ENCODE data around the gene TRNAU1AP.
"Not testable (repeated sequence)": the region's sequence is repeated elsewhere in the genome, so short reads cannot be mapped to it uniquely, and the experiment has no call there.

The TRNAU1AP gene

DNA sequence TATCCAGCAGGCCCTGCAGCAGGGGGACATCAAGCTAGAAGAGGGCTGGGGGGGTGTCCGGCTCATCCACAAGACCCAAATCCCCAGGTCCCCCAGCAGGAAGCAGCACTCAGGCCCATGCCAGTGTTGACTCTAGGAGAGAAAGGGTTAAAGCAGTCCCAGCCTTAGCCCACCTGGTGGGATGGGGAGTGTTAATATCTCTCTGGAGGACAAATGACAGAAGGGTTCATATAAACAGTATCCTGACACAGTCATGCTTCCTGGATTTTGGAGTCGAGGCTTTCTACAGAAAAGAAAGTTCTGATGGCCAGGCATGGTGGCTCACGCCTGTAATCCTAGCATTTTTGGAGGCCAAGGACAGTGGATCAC lies 41.1 kb downstream of the TRNAU1AP start:
- not testable (repeated sequence) for H3K36me3 ChIP-seq (ENCODE audit: control insufficient read depth in 2 of 2, insufficient read depth in 2 of 2, low read length in 2 of 2); H3K4me1 ChIP-seq (ENCODE audit: control insufficient read depth, insufficient read depth, low read length); H3K4me3 ChIP-seq (ENCODE audit: low read length in 2 of 2); H3K9me3 ChIP-seq (ENCODE audit: control insufficient read depth in 2 of 2, low read length in 2 of 2); H3K9ac ChIP-seq (ENCODE audit: low read length in 2 of 2); H3K27me3 ChIP-seq (ENCODE audit: control insufficient read depth in 1 of 2, insufficient read depth in 2 of 2, low read length in 2 of 2); H3K27ac ChIP-seq (ENCODE audit: low read length)

DNA sequence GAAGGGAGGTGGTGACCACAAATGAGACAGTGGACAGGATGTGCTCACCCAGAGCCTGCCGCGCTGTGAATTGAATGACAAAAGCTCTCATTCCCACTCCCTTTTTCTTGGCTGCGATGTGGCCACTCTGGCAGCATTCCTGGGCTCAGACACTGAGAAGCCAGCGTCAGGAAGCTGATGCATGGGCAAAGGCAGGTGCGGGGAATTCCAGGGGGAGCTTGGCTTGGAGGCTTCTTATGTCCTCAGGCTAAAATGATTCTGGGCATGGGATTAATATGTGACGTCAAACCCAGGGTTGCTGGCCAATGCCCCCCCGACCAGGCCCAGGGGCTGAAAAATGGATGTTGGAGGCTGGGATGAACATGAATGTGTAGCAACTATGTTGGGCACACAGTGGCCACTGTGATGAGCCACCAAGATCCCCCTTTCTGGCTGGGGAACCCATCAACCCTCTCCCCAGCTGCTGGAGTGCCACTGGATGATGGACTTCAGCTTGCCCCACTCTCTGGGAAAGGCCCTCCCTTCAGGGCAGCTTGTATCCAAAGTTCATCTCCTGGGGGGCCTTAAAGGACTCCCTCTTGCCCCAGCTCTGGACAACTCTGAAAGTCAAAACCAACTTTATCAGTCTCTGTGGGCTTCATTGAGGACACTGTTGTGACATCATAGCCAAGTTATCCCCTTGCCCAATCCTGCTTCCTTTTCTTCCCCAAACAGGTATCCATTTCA lies 42.0 kb downstream of the TRNAU1AP start:
- not testable (repeated sequence) for H3K4me1 ChIP-seq (ENCODE audit: control insufficient read depth, insufficient read depth, low read length); H3K27me3 ChIP-seq (ENCODE audit: control insufficient read depth in 1 of 2, insufficient read depth in 2 of 2, low read length in 2 of 2); H3K9ac ChIP-seq (ENCODE audit: low read length in 2 of 2); H3K27ac ChIP-seq (ENCODE audit: low read length); H3K36me3 ChIP-seq (ENCODE audit: control insufficient read depth in 2 of 2, insufficient read depth in 2 of 2, low read length in 2 of 2); H3K4me3 ChIP-seq (ENCODE audit: low read length in 2 of 2); H3K9me3 ChIP-seq (ENCODE audit: control insufficient read depth in 2 of 2, low read length in 2 of 2)

DNA sequence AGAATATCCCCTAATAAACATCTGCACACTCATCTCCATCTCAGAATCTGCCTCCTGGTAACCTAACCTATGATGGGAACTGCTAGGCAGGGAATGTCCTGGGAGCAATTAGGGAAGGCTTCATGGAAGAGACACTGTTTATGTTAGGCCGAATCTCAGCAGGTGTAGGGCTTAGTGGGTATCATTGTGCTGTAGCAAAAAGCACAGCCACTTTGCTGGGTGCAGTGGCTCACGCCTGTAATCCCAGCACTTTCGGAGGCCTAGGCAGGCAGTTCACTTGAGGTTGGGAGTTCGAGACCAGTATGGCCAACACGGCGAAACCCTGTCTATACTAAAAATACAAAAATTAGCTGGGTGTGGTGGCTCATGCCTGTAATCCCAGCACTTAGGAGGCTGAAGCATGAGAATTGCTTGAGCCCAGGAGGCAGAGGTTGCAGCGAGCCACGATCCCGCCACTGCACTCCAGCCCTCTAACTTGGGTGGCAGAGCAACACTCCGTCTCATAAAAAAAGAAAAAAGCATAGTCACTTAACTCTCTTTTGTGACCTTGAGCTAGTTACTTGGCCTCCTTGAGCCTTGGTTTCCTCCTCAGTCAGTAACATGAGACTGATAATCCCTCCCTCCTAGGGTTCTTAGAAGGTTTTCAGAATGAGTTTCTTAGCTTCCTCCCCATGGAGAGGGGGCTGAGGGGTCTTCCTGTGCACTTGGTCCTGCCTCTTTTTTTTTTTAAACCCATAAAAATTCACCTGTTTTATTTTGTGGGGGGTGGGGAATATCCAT lies 42.7 kb downstream of the TRNAU1AP start:
- Histone ChIP-seq H3K9me3 (ENCODE audit: control insufficient read depth in 2 of 2, low read length in 2 of 2) (no peaks in the 10 kb centered on the region), H3K4me1 (ENCODE audit: control insufficient read depth, insufficient read depth, low read length) (peaks cover 5% of the 10 kb centered on the region), H3K4me3 (ENCODE audit: low read length in 2 of 2) (no peak overlapping the region), H3K9ac (ENCODE audit: low read length in 2 of 2) (no peak overlapping the region), H3K27ac (ENCODE audit: low read length) (no peak overlapping the region), H3K27me3 (ENCODE audit: control insufficient read depth in 1 of 2, insufficient read depth in 2 of 2, low read length in 2 of 2) (no peaks in the 10 kb centered on the region), H3K36me3 (ENCODE audit: control insufficient read depth in 2 of 2, insufficient read depth in 2 of 2, low read length in 2 of 2) (no peaks in the 10 kb centered on the region)

DNA sequence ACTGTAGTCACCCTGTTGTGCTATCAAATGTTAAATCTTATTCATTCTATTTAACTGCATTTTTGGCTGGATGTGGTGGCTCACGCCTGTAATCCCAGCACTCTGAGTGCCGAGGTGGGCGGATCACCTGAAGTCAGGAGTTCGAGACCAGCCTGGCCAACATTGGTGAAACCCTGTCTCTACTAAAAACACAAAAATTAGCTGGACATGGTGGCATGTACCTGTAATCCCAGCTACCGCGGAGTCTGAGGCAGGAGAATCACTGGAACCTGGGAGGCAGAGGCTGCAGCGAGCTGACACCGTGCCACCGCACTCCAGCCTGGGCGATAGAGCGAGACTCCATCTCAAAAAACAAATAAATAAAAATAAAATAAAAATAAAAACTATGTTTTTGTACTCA lies 43.4 kb downstream of the TRNAU1AP start:
- H3K4me1 ChIP-seq (ENCODE audit: control insufficient read depth, insufficient read depth, low read length); H3K27me3 ChIP-seq (ENCODE audit: control insufficient read depth in 1 of 2, insufficient read depth in 2 of 2, low read length in 2 of 2); H3K9me3 ChIP-seq (ENCODE audit: control insufficient read depth in 2 of 2, low read length in 2 of 2); H3K36me3 ChIP-seq (ENCODE audit: control insufficient read depth in 2 of 2, insufficient read depth in 2 of 2, low read length in 2 of 2); H3K27ac ChIP-seq (ENCODE audit: low read length); H3K4me3 ChIP-seq (ENCODE audit: low read length in 2 of 2); H3K9ac ChIP-seq (ENCODE audit: low read length in 2 of 2): not testable (repeated sequence)

DNA sequence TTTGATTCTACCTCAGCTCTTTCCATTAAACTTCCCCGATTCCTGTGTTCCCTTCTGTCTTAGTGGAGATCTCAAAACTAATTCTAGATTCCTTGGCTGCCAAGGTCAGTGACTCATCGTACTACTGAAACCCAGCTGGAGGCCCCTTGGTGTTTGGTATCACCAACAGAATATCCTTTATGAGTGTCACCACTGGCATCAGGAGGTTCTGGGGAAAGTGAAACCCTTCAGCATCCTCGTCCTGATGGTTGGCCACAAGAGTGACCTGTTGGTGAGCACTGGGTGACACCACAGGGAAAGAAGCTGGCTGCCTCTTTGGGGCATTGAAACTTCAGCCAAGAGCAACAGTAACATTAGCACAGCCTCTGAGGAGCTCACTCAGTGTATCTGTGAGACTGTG lies 48.8 kb downstream of the TRNAU1AP start:
- no peaks in the 10 kb centered on the region for H3K9me3 ChIP-seq (ENCODE audit: control insufficient read depth in 2 of 2, low read length in 2 of 2)
- H3K27ac ChIP-seq (ENCODE audit: low read length): no peak overlapping the region
- no peaks in the 10 kb centered on the region for H3K4me1 ChIP-seq (ENCODE audit: control insufficient read depth, insufficient read depth, low read length)
- H3K9ac ChIP-seq (ENCODE audit: low read length in 2 of 2): no peak overlapping the region
- H3K27me3 ChIP-seq (ENCODE audit: control insufficient read depth in 1 of 2, insufficient read depth in 2 of 2, low read length in 2 of 2): no peaks in the 10 kb centered on the region
- H3K4me3 ChIP-seq (ENCODE audit: low read length in 2 of 2): no peak overlapping the region
- H3K36me3 ChIP-seq (ENCODE audit: control insufficient read depth in 2 of 2, insufficient read depth in 2 of 2, low read length in 2 of 2): peaks cover 25 to 30% of the 10 kb centered on the region in 2 donors

DNA sequence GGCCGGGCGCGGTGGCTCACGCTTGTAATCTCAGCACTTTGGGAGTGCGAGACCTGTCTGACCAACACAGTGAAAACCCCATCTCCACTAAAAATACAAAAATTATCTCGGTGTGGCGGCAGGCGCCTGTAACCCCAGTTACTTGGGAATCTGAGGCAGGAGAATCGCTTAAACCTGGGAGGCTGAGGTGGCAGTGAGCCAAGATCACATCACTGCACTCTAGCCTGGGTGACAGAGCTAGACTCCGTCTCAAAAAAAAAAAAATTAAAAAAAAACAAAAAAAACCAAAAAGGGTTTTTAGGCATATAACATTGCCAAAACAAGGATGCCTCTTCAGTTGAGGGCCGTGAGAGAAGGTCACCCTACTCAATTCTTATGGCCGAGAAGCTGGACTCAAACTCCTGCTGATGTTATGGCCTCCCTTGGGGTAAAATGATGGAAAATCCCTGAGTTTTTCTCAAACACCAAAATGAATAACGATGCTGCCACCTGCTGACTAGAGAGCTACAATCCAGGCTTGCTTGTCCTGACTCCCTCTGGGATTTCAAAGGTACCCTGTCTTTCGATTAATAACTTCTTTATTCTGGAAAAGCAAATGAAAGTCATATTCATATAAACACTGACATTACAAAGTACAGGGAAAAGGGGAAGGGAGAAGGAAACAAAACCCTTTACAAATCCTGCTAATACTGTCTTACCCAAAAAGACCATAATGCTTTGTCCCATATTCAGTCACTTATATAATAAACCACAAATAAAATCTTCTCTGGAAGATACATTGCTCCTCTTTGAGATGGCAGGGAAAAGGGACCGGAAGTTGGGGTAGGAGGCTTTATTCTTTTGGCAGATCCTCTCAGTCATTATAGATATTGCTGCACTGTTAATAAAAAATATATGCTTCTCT lies 49.9 kb downstream of the TRNAU1AP start:
- Histone ChIP-seq H3K36me3 (ENCODE audit: control insufficient read depth in 2 of 2, insufficient read depth in 2 of 2, low read length in 2 of 2) (peaks cover 29 to 34% of the 10 kb centered on the region in 2 donors), H3K4me1 (ENCODE audit: control insufficient read depth, insufficient read depth, low read length) (no peaks in the 10 kb centered on the region), H3K4me3 (ENCODE audit: low read length in 2 of 2) (no peak overlapping the region), H3K27me3 (ENCODE audit: control insufficient read depth in 1 of 2, insufficient read depth in 2 of 2, low read length in 2 of 2) (no peaks in the 10 kb centered on the region), H3K9ac (ENCODE audit: low read length in 2 of 2) (no peak overlapping the region), H3K9me3 (ENCODE audit: control insufficient read depth in 2 of 2, low read length in 2 of 2) (no peaks in the 10 kb centered on the region), H3K27ac (ENCODE audit: low read length) (no peak overlapping the region)

DNA sequence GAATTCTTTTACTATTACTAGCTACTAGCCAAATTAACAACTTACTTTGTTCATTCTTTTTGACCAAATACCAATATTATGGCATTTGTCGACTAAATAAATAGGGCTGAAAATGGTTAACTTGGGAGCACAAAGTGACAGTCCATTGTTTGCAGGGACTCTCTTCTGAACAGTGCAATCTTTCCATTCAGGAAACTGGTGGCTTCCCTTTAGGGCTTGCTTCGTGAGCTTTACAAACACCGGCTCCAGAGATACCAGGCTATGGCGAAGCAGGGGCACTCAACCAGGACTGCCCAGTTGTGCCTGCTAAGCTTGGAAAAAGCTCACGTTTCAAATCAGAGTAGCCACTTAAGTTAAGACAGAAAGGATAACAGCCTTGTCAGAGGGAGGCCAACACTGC lies 51.5 kb downstream of the TRNAU1AP start:
- no peaks in the 10 kb centered on the region for H3K27me3 ChIP-seq (ENCODE audit: control insufficient read depth in 1 of 2, insufficient read depth in 2 of 2, low read length in 2 of 2)
- H3K4me1 ChIP-seq (ENCODE audit: control insufficient read depth, insufficient read depth, low read length): no peaks in the 10 kb centered on the region
- H3K9ac ChIP-seq (ENCODE audit: low read length in 2 of 2): no peak overlapping the region
- peaks cover 29 to 35% of the 10 kb centered on the region in 2 donors for H3K36me3 ChIP-seq (ENCODE audit: control insufficient read depth in 2 of 2, insufficient read depth in 2 of 2, low read length in 2 of 2)
- H3K4me3 ChIP-seq (ENCODE audit: low read length in 2 of 2): no peak overlapping the region
- H3K9me3 ChIP-seq (ENCODE audit: control insufficient read depth in 2 of 2, low read length in 2 of 2): no peaks in the 10 kb centered on the region
- no peak overlapping the region for H3K27ac ChIP-seq (ENCODE audit: low read length)

DNA sequence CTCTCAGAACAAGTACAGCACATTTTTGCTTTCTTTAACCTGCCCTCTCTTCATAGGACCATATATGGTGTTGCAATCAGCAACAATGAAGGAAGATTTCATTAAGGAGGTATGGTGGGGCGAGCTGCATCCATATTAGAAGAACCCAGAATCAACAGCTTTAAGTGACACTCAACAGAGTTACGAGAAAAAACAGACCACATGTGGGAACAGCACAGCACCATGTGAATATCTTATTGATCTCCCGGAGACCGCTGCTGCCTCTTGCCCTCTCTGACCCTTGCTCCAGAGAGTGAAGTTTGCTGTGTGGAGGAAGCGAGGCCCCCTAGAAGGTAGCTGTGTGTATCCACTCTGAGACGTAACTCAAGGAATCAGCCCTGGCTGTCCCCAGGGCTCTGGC lies 52.1 kb downstream of the TRNAU1AP start:
- peaks cover 29 to 35% of the 10 kb centered on the region in 2 donors for H3K36me3 ChIP-seq (ENCODE audit: control insufficient read depth in 2 of 2, insufficient read depth in 2 of 2, low read length in 2 of 2)
- H3K9me3 ChIP-seq (ENCODE audit: control insufficient read depth in 2 of 2, low read length in 2 of 2): no peaks in the 10 kb centered on the region
- no peaks in the 10 kb centered on the region for H3K4me1 ChIP-seq (ENCODE audit: control insufficient read depth, insufficient read depth, low read length)
- no peak overlapping the region for H3K4me3 ChIP-seq (ENCODE audit: low read length in 2 of 2)
- H3K27ac ChIP-seq (ENCODE audit: low read length): no peak overlapping the region
- H3K9ac ChIP-seq (ENCODE audit: low read length in 2 of 2): no peak overlapping the region
- no peaks in the 10 kb centered on the region for H3K27me3 ChIP-seq (ENCODE audit: control insufficient read depth in 1 of 2, insufficient read depth in 2 of 2, low read length in 2 of 2)

DNA sequence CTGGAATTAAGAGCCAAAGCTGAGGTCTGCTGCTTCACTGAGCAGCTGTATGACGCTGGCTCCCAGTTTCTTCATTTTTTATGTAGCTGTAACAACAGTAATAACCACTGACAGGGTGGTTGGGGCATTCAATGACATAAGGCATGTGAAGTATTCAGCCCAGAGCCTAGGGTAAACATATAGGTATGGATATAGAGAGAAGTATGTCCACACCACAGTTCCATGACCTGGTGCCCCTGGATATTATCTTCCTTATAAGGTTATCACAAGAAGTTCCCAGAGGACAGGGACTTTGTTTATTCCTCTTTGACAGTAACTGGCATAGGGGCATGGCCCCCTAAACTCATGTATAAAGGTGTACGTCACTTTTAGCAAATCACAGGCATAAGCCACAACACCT lies 53.9 kb downstream of the TRNAU1AP start:
- Histone ChIP-seq H3K27ac (ENCODE audit: low read length) (no peak overlapping the region), H3K9me3 (ENCODE audit: control insufficient read depth in 2 of 2, low read length in 2 of 2) (no peaks in the 10 kb centered on the region), H3K36me3 (ENCODE audit: control insufficient read depth in 2 of 2, insufficient read depth in 2 of 2, low read length in 2 of 2) (peaks cover 38 to 41% of the 10 kb centered on the region in 2 donors), H3K27me3 (ENCODE audit: control insufficient read depth in 1 of 2, insufficient read depth in 2 of 2, low read length in 2 of 2) (no peaks in the 10 kb centered on the region), H3K9ac (ENCODE audit: low read length in 2 of 2) (no peak overlapping the region), H3K4me1 (ENCODE audit: control insufficient read depth, insufficient read depth, low read length) (no peaks in the 10 kb centered on the region), H3K4me3 (ENCODE audit: low read length in 2 of 2) (no peak overlapping the region)

DNA sequence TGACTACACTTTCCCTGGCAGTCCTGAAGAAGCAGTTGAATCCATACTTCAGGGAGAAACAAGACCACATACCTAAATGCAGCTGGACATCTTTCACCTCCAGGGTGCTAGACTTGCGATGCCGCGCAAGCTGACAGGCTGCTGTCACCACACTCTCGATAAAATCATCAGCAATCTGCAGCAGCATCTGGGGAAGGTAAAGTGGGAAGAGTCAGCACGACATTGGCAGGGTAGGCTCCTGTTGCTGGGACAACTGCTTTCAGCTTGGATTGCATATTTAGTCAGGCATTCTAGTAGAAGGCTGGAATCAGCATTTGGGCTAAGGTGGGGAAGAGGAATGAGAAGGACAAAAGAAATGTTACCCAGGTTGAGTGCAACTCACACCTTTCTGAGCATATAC lies 60.3 kb downstream of the TRNAU1AP start:
- Histone ChIP-seq H3K4me3 (ENCODE audit: low read length in 2 of 2) (no peak overlapping the region), H3K4me1 (ENCODE audit: control insufficient read depth, insufficient read depth, low read length) (no peaks in the 10 kb centered on the region), H3K36me3 (ENCODE audit: control insufficient read depth in 2 of 2, insufficient read depth in 2 of 2, low read length in 2 of 2) (peaks cover 21 to 28% of the 10 kb centered on the region in 2 donors), H3K27me3 (ENCODE audit: control insufficient read depth in 1 of 2, insufficient read depth in 2 of 2, low read length in 2 of 2) (no peaks in the 10 kb centered on the region), H3K9ac (ENCODE audit: low read length in 2 of 2) (no peak overlapping the region), H3K27ac (ENCODE audit: low read length) (no peak overlapping the region), H3K9me3 (ENCODE audit: control insufficient read depth in 2 of 2, low read length in 2 of 2) (no peaks in the 10 kb centered on the region)

All from stomach smooth muscle (tissue), 2 donors.